HepG2 (cell line): ENCODE results near the gene TOR4A. TPM values are rescaled to one million over a fixed set of nuclear protein-coding genes. Genes with fewer than 3 reads are reported as not detected.

Experiments used
- EHMT2 ChIP-seq: fragments of 200-600 bp; sonication (generic); IDR thresholded peaks from 2 replicates; pipeline ENCODE4 v1.7.0; 2017; ENCODE audit warnings: antibody characterized with exemption, low read depth, low read length, borderline replicate concordance
- HDAC1 ChIP-seq: sonication (generic); formaldehyde crosslinking; IDR thresholded peaks from 2 replicates; pipeline ENCODE4 v1.5.1; 2020; ENCODE audit warnings: mild to moderate bottlenecking, missing genetic modification reagents
- HES4 ChIP-seq: sonication (generic); formaldehyde crosslinking; IDR thresholded peaks from 2 replicates; pipeline ENCODE4 v1.9.0; 2021; ENCODE audit warnings: mild to moderate bottlenecking, missing genetic modification reagents, borderline replicate concordance
- SMAD9 ChIP-seq: sonication (generic); formaldehyde crosslinking; IDR thresholded peaks from 2 replicates; pipeline ENCODE4 v1.5.1; 2020; ENCODE audit warnings: mild to moderate bottlenecking, missing genetic modification reagents
- WIZ ChIP-seq: sonication (generic); formaldehyde crosslinking; IDR thresholded peaks from 2 replicates; pipeline ENCODE4 v1.5.1; 2020; ENCODE audit warnings: mild to moderate bottlenecking, missing genetic modification reagents
- XRCC5 ChIP-seq: fragments of 200-400 bp; formaldehyde crosslinking; optimal IDR thresholded peaks from 2 replicates; pipeline ENCODE3; 2017; ENCODE audit warnings: mild to moderate bottlenecking, low read length
- ZNF329 ChIP-seq: sonication (generic); formaldehyde crosslinking; IDR thresholded peaks from 2 replicates; pipeline ENCODE4 v1.9.0; 2021; ENCODE audit warnings: low read depth, mild to moderate bottlenecking, missing genetic modification reagents
- polyA plus RNA-seq, 8 experiments: library from polyadenylated mRNA; depleted of rRNA in 3 of 8; stranded (reverse) in 7 of 8; unstranded in 1 of 8; fragments of >200 nt; fragmentation: Illumina TruSeq in 4 of 8; extraction: Trizol in 4 of 8; gene quantifications; 2 replicates each; pipeline versions ENCODE4 v1.2.1 to v1.2.3, GENCODE V29; 2011 to 2016; ENCODE audit warnings: low read depth in 4 of 8, missing spikeins in 1 of 8, mixed read lengths in 1 of 8; ENCODE audit not compliant: insufficient read depth in 1 of 8
- total RNA-seq, 5 experiments: library from RNA; depleted of rRNA; stranded (reverse); fragments of >200 nt; fragmentation: Illumina TruSeq; extraction: Trizol; gene quantifications; 2 replicates each; pipeline ENCODE4 v1.2.3, GENCODE V29; 2016; ENCODE audit warnings: low read depth in 1 of 5
- TF ChIP-seq, protein P1 (sequence below): sonication (generic); formaldehyde crosslinking; IDR thresholded peaks from 2 replicates; pipeline ENCODE4 v1.4.0; 2020; ENCODE audit warnings: low read depth, missing genetic modification reagents
- TF ChIP-seq, protein P2 (sequence below): sonication (generic); formaldehyde crosslinking; IDR thresholded peaks from 2 replicates; pipeline ENCODE4 v1.4.0; 2020; ENCODE audit warnings: missing genetic modification reagents
- TF ChIP-seq, protein P3 (sequence below): sonication (generic); formaldehyde crosslinking; conservative IDR thresholded peaks from 2 replicates; pipeline ENCODE4 v1.4.0; 2020; ENCODE audit warnings: missing genetic modification reagents
- TF ChIP-seq, protein P4 (sequence below): sonication (generic); formaldehyde crosslinking; conservative IDR thresholded peaks from 2 replicates; pipeline ENCODE4 v1.8.0; 2022; ENCODE audit warnings: low read depth, missing genetic modification reagents
- TF ChIP-seq, protein P5 (sequence below): sonication (generic); formaldehyde crosslinking; IDR thresholded peaks from 2 replicates; pipeline ENCODE4 v1.4.0; 2020; ENCODE audit warnings: missing genetic modification reagents

The TOR4A gene
- total and polyA plus RNA-seq, 2 of the 13 experiments (the other 11 are each of a cell fraction or from before 2014, with no cell fraction given) = 11.1 to 14.2 TPM

DNA sequence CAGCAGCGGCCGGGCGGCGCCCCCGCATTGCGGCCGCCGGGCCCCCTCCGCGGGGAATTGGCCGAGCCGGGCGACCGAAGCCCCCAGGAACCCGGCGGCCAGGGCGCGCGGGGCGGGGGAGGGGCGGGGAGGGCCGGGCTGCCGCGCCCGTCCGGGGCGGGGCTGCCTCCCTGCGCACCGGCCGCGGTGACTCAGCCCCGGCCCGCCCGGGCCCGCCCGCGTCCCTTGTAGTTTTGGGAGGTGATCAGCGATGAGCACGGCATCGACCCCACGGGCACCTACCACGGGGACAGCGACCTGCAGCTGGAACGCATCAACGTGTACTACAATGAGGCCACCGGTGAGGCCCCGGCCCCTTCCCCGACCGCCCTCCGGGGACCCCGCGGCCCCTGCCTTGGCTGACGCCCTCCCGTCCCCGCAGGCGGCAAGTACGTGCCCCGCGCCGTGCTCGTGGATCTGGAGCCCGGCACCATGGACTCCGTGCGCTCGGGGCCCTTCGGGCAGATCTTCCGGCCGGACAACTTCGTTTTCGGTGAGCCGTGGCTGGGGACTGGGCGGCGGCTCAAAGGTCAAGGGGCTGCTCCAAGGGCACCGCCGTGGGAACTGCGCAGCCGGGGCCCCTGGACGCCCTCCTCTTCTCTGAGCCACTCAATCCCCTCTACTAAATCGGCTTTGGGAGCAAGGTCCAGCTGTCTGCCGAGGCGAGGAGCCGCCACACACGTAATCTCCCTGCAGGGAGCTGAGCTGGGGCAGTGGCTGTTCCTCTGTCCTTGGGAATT lies 35.8 kb upstream of the TOR4A start (continued):
- TF ChIP-seq, protein P1, sequence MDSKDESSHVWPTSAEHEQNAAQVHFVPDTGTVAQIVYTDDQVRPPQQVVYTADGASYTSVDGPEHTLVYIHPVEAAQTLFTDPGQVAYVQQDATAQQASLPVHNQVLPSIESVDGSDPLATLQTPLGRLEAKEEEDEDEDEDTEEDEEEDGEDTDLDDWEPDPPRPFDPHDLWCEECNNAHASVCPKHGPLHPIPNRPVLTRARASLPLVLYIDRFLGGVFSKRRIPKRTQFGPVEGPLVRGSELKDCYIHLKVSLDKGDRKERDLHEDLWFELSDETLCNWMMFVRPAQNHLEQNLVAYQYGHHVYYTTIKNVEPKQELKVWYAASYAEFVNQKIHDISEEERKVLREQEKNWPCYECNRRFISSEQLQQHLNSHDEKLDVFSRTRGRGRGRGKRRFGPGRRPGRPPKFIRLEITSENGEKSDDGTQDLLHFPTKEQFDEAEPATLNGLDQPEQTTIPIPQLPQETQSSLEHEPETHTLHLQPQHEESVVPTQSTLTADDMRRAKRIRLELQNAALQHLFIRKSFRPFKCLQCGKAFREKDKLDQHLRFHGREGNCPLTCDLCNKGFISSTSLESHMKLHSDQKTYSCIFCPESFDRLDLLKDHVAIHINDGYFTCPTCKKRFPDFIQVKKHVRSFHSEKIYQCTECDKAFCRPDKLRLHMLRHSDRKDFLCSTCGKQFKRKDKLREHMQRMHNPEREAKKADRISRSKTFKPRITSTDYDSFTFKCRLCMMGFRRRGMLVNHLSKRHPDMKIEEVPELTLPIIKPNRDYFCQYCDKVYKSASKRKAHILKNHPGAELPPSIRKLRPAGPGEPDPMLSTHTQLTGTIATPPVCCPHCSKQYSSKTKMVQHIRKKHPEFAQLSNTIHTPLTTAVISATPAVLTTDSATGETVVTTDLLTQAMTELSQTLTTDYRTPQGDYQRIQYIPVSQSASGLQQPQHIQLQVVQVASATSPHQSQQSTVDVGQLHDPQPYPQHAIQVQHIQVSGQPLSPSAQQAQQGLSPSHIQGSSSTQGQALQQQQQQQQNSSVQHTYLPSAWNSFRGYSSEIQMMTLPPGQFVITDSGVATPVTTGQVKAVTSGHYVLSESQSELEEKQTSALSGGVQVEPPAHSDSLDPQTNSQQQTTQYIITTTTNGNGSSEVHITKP (CRISPR knock-in tag) = no peak
- TF ChIP-seq ZNF329 (CRISPR knock-in tag) = no peak
- TF ChIP-seq HDAC1 (CRISPR knock-in tag) = peak; percentile 66
- TF ChIP-seq, protein P2, sequence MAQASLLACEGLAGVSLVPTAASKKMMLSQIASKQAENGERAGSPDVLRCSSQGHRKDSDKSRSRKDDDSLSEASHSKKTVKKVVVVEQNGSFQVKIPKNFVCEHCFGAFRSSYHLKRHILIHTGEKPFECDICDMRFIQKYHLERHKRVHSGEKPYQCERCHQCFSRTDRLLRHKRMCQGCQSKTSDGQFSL = no peak
- TF ChIP-seq, protein P3, sequence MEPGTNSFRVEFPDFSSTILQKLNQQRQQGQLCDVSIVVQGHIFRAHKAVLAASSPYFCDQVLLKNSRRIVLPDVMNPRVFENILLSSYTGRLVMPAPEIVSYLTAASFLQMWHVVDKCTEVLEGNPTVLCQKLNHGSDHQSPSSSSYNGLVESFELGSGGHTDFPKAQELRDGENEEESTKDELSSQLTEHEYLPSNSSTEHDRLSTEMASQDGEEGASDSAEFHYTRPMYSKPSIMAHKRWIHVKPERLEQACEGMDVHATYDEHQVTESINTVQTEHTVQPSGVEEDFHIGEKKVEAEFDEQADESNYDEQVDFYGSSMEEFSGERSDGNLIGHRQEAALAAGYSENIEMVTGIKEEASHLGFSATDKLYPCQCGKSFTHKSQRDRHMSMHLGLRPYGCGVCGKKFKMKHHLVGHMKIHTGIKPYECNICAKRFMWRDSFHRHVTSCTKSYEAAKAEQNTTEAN = no peak; the same call in 1 of the 2 replicates
- no peak; the same call in 1 of the 2 replicates for TF ChIP-seq WIZ (CRISPR knock-in tag)
- TF ChIP-seq XRCC5 = peak; percentile 43
- TF ChIP-seq EHMT2 = no peak
- TF ChIP-seq HES4 (CRISPR knock-in tag) = no peak
- TF ChIP-seq, protein P4, sequence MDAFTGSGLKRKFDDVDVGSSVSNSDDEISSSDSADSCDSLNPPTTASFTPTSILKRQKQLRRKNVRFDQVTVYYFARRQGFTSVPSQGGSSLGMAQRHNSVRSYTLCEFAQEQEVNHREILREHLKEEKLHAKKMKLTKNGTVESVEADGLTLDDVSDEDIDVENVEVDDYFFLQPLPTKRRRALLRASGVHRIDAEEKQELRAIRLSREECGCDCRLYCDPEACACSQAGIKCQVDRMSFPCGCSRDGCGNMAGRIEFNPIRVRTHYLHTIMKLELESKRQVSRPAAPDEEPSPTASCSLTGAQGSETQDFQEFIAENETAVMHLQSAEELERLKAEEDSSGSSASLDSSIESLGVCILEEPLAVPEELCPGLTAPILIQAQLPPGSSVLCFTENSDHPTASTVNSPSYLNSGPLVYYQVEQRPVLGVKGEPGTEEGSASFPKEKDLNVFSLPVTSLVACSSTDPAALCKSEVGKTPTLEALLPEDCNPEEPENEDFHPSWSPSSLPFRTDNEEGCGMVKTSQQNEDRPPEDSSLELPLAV (CRISPR knock-in tag) = no peak
- 0 out of 2 replicates have a peak, but pooled peaks have one; percentile 55 for TF ChIP-seq SMAD9 (CRISPR knock-in tag)
- TF ChIP-seq, protein P5, sequence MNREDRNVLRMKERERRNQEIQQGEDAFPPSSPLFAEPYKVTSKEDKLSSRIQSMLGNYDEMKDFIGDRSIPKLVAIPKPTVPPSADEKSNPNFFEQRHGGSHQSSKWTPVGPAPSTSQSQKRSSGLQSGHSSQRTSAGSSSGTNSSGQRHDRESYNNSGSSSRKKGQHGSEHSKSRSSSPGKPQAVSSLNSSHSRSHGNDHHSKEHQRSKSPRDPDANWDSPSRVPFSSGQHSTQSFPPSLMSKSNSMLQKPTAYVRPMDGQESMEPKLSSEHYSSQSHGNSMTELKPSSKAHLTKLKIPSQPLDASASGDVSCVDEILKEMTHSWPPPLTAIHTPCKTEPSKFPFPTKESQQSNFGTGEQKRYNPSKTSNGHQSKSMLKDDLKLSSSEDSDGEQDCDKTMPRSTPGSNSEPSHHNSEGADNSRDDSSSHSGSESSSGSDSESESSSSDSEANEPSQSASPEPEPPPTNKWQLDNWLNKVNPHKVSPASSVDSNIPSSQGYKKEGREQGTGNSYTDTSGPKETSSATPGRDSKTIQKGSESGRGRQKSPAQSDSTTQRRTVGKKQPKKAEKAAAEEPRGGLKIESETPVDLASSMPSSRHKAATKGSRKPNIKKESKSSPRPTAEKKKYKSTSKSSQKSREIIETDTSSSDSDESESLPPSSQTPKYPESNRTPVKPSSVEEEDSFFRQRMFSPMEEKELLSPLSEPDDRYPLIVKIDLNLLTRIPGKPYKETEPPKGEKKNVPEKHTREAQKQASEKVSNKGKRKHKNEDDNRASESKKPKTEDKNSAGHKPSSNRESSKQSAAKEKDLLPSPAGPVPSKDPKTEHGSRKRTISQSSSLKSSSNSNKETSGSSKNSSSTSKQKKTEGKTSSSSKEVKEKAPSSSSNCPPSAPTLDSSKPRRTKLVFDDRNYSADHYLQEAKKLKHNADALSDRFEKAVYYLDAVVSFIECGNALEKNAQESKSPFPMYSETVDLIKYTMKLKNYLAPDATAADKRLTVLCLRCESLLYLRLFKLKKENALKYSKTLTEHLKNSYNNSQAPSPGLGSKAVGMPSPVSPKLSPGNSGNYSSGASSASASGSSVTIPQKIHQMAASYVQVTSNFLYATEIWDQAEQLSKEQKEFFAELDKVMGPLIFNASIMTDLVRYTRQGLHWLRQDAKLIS (CRISPR knock-in tag) = no peak
